Stomach (tissue), 9 donors: ENCODE measurements around the gene ZFX. TPM values are rescaled to one million over a fixed set of nuclear protein-coding genes. Genes with fewer than 3 reads are reported as not detected.

Source experiments
- DNase-seq, 2 donors: peaks; one replicate each; pipeline versions ENCODE4 v3.0.0 to v3.0.0-alpha.2; 2013 to 2019
- H3K27ac ChIP-seq, 5 donors: fragments of 200-600 bp in 4 of 5; sonication (generic) in 4 of 5; one replicate each; pipeline ENCODE4 v1.5.1; 2013 to 2019; ENCODE audit warnings: mild to moderate bottlenecking in 1 of 5, moderate library complexity in 1 of 5
- H3K27me3 ChIP-seq, 3 donors: fragments of 200-600 bp; sonication (generic); one replicate each; pipeline ENCODE4 v1.5.1; 2017 to 2019; ENCODE audit warnings: mixed run types in 1 of 3
- H3K36me3 ChIP-seq, 4 donors: fragments of 200-600 bp; sonication (generic); 1 replicate in 3 of 4; 2 replicates in 1 of 4; pipeline ENCODE4 v1.5.1; 2016 to 2019
- H3K4me1 ChIP-seq, 4 donors: fragments of 200-600 bp; sonication (generic); one replicate each; pipeline ENCODE4 v1.5.1; 2016 to 2019
- H3K4me3 ChIP-seq, 4 donors: fragments of 200-600 bp; sonication (generic) in 3 of 4; one replicate each; pipeline ENCODE4 v1.5.1; 2016 to 2019; ENCODE audit warnings: mild to moderate bottlenecking in 1 of 4
- H3K9me3 ChIP-seq, 4 donors: fragments of 200-600 bp; sonication (generic); one replicate each; pipeline ENCODE4 v1.5.1; 2016 to 2019
- EP300 ChIP-seq: sonication (generic); formaldehyde crosslinking; IDR thresholded peaks from one replicate; pipeline ENCODE4 v1.6.1; 2017; ENCODE audit warnings: antibody characterized with exemption
- POLR2A ChIP-seq, 4 donors: fragments of 450-650 bp; IDR thresholded peaks; one replicate each; pipeline ENCODE4 v1.6.1; 2016; ENCODE audit warnings: antibody characterized with exemption in 4 of 4, control low read depth in 2 of 4, mild to moderate bottlenecking in 1 of 4, moderate library complexity in 1 of 4
- POLR2AphosphoS5 ChIP-seq, 3 donors: sonication (generic); formaldehyde crosslinking; IDR thresholded peaks; one replicate each; pipeline ENCODE4 v1.6.1; 2016; ENCODE audit warnings: antibody characterized with exemption in 3 of 3
- WGBS, 5 donors: extraction: QIAGEN DNeasy Blood & Tissue Kit in 3 of 5; methylation state at CpG; one replicate each; pipeline versions ENCODE4 v1.1.5 to v1.1.7; 2013 to 2018; 5-methylcytosine and 5-hydroxymethylcytosine counted together
- intact Hi-C: fragments of 100-400 bp; cut with DNase I; formaldehyde crosslinking; loops from one replicate; pipeline ENCODE4 v1.15.1; 2023; ENCODE audit warnings: low total_unique reads
- polyA plus RNA-seq, 3 donors: library from polyadenylated mRNA; stranded (reverse); fragments of 200-250 nt; gene quantifications; one replicate each; pipeline ENCODE4 v1.2.3, GENCODE V29; 2013
- total RNA-seq, 5 donors: library from RNA; depleted of rRNA; stranded (reverse); fragments of >200 nt; gene quantifications; one replicate each; pipeline versions ENCODE4 v1.1.0 to v1.2.3, GENCODE V29; 2014 to 2016
- TF ChIP-seq, protein P1 (sequence below), 7 experiments: fragments of 450-650 bp in 4 of 7; fragments of 200-600 bp in 3 of 7; sonication (generic) in 3 of 7; IDR thresholded peaks; one replicate each; pipeline ENCODE4 v1.5.1; 2016 to 2019; ENCODE audit warnings: antibody characterized with exemption in 7 of 7, control low read depth in 2 of 7, mild to moderate bottlenecking in 1 of 7
- donor health status: healthy with polysubstance abuse.
- donor health status: Bipolar disorder and iron deficiency.
- donor health status: healthy.

The ZFX gene
- total and polyA plus RNA-seq, 8 donors: 3.8 to 73.6 (median 17.4) TPM

DNA sequence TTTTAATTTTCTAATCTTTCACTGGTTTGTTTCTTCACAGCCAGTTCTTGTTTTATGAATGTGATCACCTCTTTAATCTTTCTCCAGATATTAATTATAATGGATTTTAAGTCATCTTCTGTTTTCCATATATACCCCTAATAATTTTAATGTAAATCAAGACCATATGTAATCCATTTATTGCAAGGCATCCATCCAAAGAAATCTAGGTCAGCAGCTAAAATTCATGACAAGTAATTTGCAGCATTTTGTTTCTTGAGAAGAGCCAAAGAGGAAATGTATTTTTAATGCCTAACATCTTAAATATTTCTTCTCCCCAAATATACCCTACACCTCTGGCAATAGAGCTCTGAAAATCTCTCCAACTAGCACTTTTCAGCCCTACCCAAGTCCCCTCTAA, 83.3 kb downstream of the ZFX start:
- intact Hi-C loops: loop anchor here (10.0 kb wide), 1 partner anchor 148 kb away; no protein-coding TSS in a partner anchor
- DNase-seq: no peak
- Histone ChIP-seq H3K4me1 (peaks cover 0 to 9% (median 0%) of the 10 kb centered on the region in 4 donors), H3K9me3 (no peaks in the 10 kb centered on the region), H3K4me3 (no peak overlapping the region), H3K27ac (no peak overlapping the region), H3K27me3 (no peaks in the 10 kb centered on the region), H3K36me3 (no peaks in the 10 kb centered on the region)
- TF ChIP-seq, protein P1, sequence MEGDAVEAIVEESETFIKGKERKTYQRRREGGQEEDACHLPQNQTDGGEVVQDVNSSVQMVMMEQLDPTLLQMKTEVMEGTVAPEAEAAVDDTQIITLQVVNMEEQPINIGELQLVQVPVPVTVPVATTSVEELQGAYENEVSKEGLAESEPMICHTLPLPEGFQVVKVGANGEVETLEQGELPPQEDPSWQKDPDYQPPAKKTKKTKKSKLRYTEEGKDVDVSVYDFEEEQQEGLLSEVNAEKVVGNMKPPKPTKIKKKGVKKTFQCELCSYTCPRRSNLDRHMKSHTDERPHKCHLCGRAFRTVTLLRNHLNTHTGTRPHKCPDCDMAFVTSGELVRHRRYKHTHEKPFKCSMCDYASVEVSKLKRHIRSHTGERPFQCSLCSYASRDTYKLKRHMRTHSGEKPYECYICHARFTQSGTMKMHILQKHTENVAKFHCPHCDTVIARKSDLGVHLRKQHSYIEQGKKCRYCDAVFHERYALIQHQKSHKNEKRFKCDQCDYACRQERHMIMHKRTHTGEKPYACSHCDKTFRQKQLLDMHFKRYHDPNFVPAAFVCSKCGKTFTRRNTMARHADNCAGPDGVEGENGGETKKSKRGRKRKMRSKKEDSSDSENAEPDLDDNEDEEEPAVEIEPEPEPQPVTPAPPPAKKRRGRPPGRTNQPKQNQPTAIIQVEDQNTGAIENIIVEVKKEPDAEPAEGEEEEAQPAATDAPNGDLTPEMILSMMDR (IDR thresholded peaks at IDR 0.05): no peak
- no peak for TF ChIP-seq POLR2AphosphoS5 (IDR thresholded peaks at IDR 0.05)
- no peak for TF ChIP-seq EP300
- TF ChIP-seq POLR2A (IDR thresholded peaks at IDR 0.05): no peak

DNA sequence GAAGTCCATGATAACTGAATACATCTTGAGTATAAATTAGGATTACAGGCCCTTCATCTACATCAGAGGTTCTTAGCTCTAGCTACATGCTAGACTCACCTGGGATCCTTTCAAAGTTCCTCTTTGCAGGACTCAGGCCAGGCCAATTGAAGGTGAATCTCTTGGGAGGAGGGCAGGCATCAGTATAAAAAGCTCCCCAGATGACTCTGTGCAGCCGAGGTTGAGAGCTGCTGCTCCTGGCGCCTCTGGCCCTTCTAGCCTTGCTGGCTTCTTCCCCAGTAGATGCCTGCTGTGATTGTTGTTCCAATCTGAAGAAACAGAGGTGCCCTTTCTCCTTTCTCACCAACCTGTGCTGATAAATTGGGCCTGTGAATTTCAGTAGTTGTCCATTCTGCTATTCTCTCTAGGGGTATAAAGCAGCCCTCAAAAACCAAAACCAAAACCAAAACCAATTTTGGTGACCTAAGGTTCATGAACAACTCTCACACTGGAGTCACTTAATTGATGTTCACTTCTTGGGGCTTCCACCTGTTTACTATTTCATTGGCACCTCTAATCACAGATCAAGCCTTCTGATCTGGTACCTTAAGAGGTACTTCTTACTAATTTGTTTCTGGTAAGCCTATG, 85.7 kb downstream of the ZFX start:
- intact Hi-C loops: loop anchor here (10.0 kb wide), 1 partner anchor 150 kb away; no protein-coding TSS in a partner anchor
- Histone ChIP-seq H3K4me1 (peaks cover 0 to 2% (median 0%) of the 10 kb centered on the region in 4 donors), H3K4me3 (no peak overlapping the region), H3K27me3 (no peaks in the 10 kb centered on the region), H3K36me3 (no peaks in the 10 kb centered on the region), H3K27ac (no peak overlapping the region), H3K9me3 (no peaks in the 10 kb centered on the region)
- no peak for DNase-seq
- whole genome bisulfite sequencing, 5 donors: 32 to 71% (median 57%) methylated on average over 2 of the region's 2 CpGs; no CpG with 5 or more reads in 1 of the 5 donors
- TF ChIP-seq POLR2A (IDR thresholded peaks at IDR 0.05): no peak
- TF ChIP-seq POLR2AphosphoS5 (IDR thresholded peaks at IDR 0.05): no peak
- TF ChIP-seq, protein P1 (IDR thresholded peaks at IDR 0.05): no peak
- no peak for TF ChIP-seq EP300

DNA sequence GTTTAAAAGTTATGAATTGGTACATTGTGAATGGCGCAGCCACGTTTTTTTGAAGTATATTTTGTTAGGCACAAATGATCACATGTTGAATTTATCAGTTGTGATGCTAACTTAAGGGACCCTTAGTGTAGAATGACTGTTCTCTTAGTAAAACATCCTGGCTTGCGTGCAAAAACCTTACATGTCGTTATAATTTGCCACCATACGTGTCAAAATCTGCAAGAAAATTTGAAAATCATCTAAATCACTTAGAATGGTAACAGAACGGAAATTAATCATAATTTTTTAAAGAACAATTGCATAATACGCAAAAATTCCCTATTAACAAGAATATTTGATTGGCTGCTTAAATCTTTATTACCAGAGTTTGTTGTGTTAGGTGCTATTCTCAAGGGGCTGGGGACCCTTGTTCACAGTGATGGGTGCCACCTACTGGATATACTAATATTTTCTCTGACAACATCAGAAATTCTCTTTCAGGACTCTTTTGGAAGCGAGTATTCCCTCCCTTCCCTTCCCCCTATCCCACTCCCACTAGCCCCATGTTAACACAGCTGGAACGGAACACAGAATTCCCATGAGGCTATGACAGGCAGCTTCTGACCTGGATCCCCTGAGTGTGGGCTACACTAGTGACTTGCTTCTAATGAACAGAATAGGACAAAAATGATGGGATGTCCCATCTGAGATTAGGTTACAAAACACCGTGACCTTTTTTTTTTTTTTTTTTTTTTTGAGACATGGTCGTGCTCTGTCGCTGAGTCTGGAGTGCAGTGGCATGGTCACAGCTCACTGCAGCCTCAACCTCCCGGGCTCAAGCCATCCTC, 92.5 kb downstream of the ZFX start:
- TF ChIP-seq POLR2A (IDR thresholded peaks at IDR 0.05): no peak
- TF ChIP-seq, protein P1 (IDR thresholded peaks at IDR 0.05): peak in 2 of 7 experiments; percentile 40 to 45
- Histone ChIP-seq H3K27me3 (peaks cover 0 to 4% (median 0%) of the 10 kb centered on the region in 3 donors), H3K4me3 (no peak overlapping the region), H3K36me3 (no peaks in the 10 kb centered on the region), H3K4me1 (peaks cover 0 to 8% (median 0%) of the 10 kb centered on the region in 4 donors), H3K27ac (no peak overlapping the region), H3K9me3 (no peaks in the 10 kb centered on the region)
- DNase-seq: peak in 1 of 2 donors; percentile 68
- intact Hi-C loops: no loop called here
- WGBS, 5 donors: 49 to 58% (median 56%) methylated on average over 11 to 13 of the region's 13 CpGs

DNA sequence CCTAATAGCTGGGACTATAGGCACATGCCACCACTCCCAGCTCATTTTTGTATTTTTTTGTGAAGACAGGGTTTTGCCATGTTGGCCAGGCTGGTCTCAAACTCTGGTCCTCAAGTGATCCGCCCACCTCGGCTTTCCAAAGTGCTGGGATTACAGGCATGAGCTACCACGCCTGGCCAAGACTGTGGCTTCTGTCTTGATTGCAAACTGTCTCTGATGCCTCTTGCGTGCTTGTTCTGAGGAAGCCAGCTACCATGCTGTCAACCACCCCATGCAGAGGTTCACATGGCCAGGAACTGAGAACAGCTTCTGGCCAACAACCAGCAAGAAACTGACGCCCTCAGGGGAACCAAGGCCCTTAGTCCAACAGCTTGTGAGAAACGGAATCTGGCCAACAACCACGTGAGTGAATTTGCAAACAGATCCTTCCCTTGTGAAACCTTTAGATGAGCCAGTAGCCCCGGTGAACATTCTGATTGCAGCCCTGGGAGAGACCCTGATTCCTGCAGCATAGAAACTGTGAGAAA, 93.2 kb downstream of the ZFX start:
- intact Hi-C loops: no loop called here

More for the DNA sequence above, 93.2 kb downstream of the ZFX start:
- Histone ChIP-seq H3K4me1 (peaks cover 0 to 8% (median 0%) of the 10 kb centered on the region in 4 donors), H3K9me3 (no peaks in the 10 kb centered on the region), H3K27ac (peak overlapping the region in 1 of 5 donors; percentile 20), H3K36me3 (no peaks in the 10 kb centered on the region), H3K4me3 (no peak overlapping the region), H3K27me3 (peaks cover 0 to 4% (median 0%) of the 10 kb centered on the region in 3 donors)
- TF ChIP-seq, protein P1 (IDR thresholded peaks at IDR 0.05): no peak
- TF ChIP-seq EP300: no peak
- no peak for TF ChIP-seq POLR2AphosphoS5 (IDR thresholded peaks at IDR 0.05)
- no peak for TF ChIP-seq POLR2A (IDR thresholded peaks at IDR 0.05)
- WGBS, 5 donors: 20 to 46% (median 38%) methylated on average over 4 to 8 of the region's 8 CpGs
- DNase-seq: peak; percentile 27 to 33
